Coronary artery (tissue), 2 donors: ENCODE measurements around the gene ZNF254.
"Not testable (repeated sequence)": the region's sequence is repeated elsewhere in the genome, so short reads cannot be mapped to it uniquely, and the experiment has no call there.

Source experiments
- DNase-seq: peaks from one replicate; pipeline ENCODE4 v3.0.0-alpha.2; 2017; ENCODE audit warnings: low spot score
- H3K27ac ChIP-seq, 2 donors: fragments of 200-600 bp; sonication (generic); one replicate each; pipeline ENCODE4 v1.5.1; 2016 to 2019
- H3K4me3 ChIP-seq: fragments of 200-600 bp; sonication (generic); 2 replicates; pipeline ENCODE4 v1.5.1; 2016; ENCODE audit warnings: mild to moderate bottlenecking, moderate library complexity
- TF ChIP-seq, protein P1 (sequence below): fragments of 200-600 bp; sonication (generic); IDR thresholded peaks from one replicate; pipeline ENCODE4 v1.5.1; 2019; ENCODE audit warnings: antibody characterized with exemption

ZNF254 gene

DNA sequence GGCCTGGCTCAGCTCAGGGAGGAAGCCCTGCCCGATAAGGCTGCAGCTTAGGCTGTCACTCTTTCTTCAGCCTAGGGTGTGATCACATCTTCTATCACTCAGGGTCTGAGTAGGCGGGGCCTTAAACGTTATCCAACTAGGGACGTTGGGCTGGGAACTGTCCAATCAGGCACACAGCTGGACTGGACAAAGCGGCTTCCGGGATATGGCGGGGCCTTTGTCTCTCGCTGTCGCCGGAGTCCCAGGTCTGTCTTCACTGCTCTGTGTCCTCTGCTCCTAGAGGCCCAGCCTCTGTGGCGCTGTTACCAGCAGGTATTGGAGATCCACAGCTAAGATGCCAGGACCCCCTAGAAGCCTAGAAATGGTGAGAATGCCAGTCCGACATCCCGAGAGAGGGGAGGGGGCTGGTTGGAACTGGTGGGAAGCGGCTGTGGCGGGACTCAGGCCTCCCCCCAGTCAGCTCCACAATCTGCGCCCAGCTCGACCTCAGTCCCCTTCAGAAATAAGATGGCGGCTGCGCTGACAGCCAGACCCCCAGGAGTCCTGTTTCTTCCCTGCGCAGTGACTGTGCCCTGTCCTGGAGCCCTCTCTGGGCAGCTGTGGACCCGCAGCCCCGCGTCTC, at the start of gene ZNF254:
Gene ZNF254, plus strand, starts transcription at position 214 of the 622 bp plus-strand sequence. Its CDS starts 121 bp downstream, at position 335.
- Histone ChIP-seq H3K4me3 (peak within 1 kb of the TSS; percentile 83), H3K27ac (peak within 1 kb of the TSS; percentile 80 to 84)
- DNase-seq, result peak; percentile 93
- TF ChIP-seq, protein P1, sequence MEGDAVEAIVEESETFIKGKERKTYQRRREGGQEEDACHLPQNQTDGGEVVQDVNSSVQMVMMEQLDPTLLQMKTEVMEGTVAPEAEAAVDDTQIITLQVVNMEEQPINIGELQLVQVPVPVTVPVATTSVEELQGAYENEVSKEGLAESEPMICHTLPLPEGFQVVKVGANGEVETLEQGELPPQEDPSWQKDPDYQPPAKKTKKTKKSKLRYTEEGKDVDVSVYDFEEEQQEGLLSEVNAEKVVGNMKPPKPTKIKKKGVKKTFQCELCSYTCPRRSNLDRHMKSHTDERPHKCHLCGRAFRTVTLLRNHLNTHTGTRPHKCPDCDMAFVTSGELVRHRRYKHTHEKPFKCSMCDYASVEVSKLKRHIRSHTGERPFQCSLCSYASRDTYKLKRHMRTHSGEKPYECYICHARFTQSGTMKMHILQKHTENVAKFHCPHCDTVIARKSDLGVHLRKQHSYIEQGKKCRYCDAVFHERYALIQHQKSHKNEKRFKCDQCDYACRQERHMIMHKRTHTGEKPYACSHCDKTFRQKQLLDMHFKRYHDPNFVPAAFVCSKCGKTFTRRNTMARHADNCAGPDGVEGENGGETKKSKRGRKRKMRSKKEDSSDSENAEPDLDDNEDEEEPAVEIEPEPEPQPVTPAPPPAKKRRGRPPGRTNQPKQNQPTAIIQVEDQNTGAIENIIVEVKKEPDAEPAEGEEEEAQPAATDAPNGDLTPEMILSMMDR, result no peak

DNA sequence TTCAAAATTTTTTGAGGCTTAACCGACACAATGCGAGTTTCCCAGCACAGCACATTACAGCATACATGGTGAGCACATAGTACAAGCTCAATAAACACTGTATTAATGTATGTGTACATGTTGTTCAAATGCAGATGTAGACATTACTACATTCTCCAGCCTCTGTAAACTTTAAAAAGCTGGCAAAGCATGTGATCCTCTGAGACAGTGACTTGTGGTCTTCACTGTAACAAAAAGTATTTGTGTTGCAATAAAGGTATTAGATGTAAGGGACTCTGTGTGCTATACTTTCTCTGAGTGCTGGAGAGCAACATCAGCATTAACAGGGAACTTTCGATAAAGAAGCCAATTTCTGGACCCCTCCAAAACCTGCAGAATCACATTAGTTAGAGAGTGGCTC, 46.4 kb upstream of the ZNF254 start:
- H3K4me3 ChIP-seq, result no peak overlapping the region
- TF ChIP-seq, protein P1, result no peak
- no peak overlapping the region for H3K27ac ChIP-seq
- DNase-seq, result no peak

- not testable (repeated sequence) for H3K4me3 ChIP-seq, H3K27ac ChIP-seq, DNase-seq
These were observed 45.7 kb upstream of the ZNF254 start for GRCh38 chr19:24041326-24041725.

GRCh38 chr19:24046550-24046949, 40.4 kb upstream of the ZNF254 start:
- H3K27ac ChIP-seq, result no peak overlapping the region
- DNase-seq, result no peak
- TF ChIP-seq, protein P1, result no peak
- no peak overlapping the region for H3K4me3 ChIP-seq

GRCh38 chr19:24048261-24048660, 38.7 kb upstream of the ZNF254 start:
- TF ChIP-seq, protein P1, result no peak
- Histone ChIP-seq H3K4me3 (no peak overlapping the region), H3K27ac (no peak overlapping the region)
- DNase-seq, result no peak

DNA sequence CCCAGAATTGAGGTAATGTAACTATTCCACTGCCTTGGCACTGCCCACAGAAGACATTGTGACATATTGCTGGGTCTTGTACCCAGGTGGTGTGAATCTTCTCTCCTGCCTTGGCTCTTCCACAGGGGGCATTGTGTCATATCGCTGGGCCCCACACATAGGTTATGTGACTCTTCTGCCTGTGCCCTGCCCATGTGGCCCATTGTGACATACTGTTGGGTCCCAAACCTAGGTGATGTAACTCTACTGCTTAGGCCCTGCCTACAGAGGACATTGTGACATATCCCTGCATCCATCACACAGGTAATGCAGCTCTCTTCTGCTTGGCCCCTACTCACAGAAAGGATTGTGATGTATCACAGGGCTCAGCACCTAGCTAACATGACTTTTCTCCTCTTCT, 37.5 kb upstream of the ZNF254 start:
- TF ChIP-seq, protein P1, result no peak
- H3K27ac ChIP-seq, result no peak overlapping the region
- no peak for DNase-seq
- H3K4me3 ChIP-seq, result no peak overlapping the region

DNA sequence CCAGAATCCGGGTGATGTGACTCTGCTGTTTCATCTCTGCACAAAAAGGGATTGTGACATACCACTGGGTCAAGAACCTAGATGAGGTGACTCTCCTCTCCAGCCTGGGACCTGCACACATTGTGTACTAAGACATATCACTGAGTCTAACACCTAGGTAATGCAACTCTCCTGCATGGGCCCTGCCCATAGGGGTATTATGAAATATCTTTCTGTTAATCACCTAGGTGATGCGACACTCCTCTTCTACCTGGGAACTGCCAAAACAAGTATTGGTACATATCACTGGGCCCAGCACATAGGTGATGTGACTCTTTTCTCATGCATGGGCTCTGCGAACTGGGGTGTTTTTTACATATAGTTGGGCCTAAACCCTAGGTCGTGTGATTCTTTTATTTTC, 35.5 kb upstream of the ZNF254 start:
- TF ChIP-seq, protein P1, result no peak
- Histone ChIP-seq H3K27ac (no peak overlapping the region), H3K4me3 (no peak overlapping the region)
- no peak for DNase-seq
